Vagina (tissue), 2 donors: ENCODE measurements around the gene DCC.

Experiments
- CTCF ChIP-seq, 3 experiments: fragments of 450-650 bp in 2 of 3; fragments of 200-600 bp in 1 of 3; sonication (generic) in 1 of 3; IDR thresholded peaks; one replicate each; pipeline ENCODE4 v1.5.1; 2017 to 2019; ENCODE audit warnings: antibody characterized with exemption in 3 of 3, mild to moderate bottlenecking in 2 of 3, moderate library complexity in 2 of 3
- POLR2A ChIP-seq, 2 donors: fragments of 450-650 bp; IDR thresholded peaks; one replicate each; pipeline ENCODE4 v1.6.1; 2017; ENCODE audit warnings: antibody characterized with exemption in 2 of 2, mild to moderate bottlenecking in 2 of 2, moderate library complexity in 2 of 2

DNA sequence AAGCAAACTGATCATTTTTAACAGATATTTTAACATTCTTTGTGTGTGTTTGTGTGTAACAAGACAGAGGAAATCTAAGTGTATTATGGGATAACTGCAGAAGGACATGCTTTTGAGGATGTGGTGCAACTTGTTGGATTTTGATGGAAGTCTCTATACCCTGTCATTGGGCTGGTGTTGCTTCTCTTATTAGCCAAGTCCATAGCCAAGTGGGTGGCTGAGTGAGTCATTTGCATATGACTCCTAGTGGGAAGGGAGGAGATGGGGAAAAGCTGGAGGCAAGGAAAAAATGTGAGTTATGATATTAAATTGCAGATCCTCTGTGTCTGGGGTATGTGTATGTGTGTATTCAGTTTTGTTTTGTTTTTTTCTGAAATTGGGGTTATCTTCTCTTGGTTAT is 879.9 kb downstream of the DCC start:
- TF ChIP-seq CTCF (IDR thresholded peaks at IDR 0.05) = no peak
- no peak for TF ChIP-seq POLR2A (IDR thresholded peaks at IDR 0.05)
